Activated naive CD8-positive, alpha-beta T cell treated with anti-CD3 and anti-CD28 coated beads for 36 hours (primary cell): ENCODE measurements around the gene GK2. TPM values are rescaled to one million over a fixed set of nuclear protein-coding genes. Genes with fewer than 3 reads are reported as not detected.

Experiments
- DNase-seq: peaks from one replicate; pipeline ENCODE4 v3.0.0; 2021
- H3K27ac Mint-ChIP-seq: one replicate; pipeline ENCODE4 v1.8.0; 2022; ENCODE audit warnings: mild to moderate bottlenecking, moderate library complexity, mixed read lengths
- H3K27me3 Mint-ChIP-seq: one replicate; pipeline ENCODE4 v1.8.0; 2022; ENCODE audit warnings: mild to moderate bottlenecking, mixed read lengths
- H3K36me3 Mint-ChIP-seq: one replicate; pipeline ENCODE4 v1.8.0; 2021; ENCODE audit warnings: mild to moderate bottlenecking, mixed read lengths
- H3K4me1 Mint-ChIP-seq: one replicate; pipeline ENCODE4 v1.8.0; 2021; ENCODE audit warnings: mixed read lengths
- H3K4me3 Mint-ChIP-seq: one replicate; pipeline ENCODE4 v1.8.0; 2022; ENCODE audit warnings: mild to moderate bottlenecking, moderate library complexity, mixed read lengths
- H3K9me3 Mint-ChIP-seq: one replicate; pipeline ENCODE4 v1.8.0; 2022; ENCODE audit warnings: mixed read lengths
- total RNA-seq, 2 experiments: library from RNA; stranded (reverse); gene quantifications; one replicate each; pipeline ENCODE4 v1.2.3, GENCODE V29; 2021

The GK2 gene
- total RNA-seq, 2 experiments from 2014 or later: not detected

- Mint-ChIP-seq H3K4me3 (no peak overlapping the region), H3K27ac (no peak overlapping the region), H3K27me3 (peaks cover 8% of the 10 kb centered on the region), H3K36me3 (no peaks in the 10 kb centered on the region), H3K9me3 (no peaks in the 10 kb centered on the region), H3K4me1 (no peaks in the 10 kb centered on the region)
- DNase-seq: no peak
These were observed 4.7 kb downstream of the GK2 start for GRCh38 chr4:79403356-79403755.

- Mint-ChIP-seq H3K36me3 (no peaks in the 10 kb centered on the region), H3K4me1 (no peaks in the 10 kb centered on the region), H3K27me3 (peaks cover 8% of the 10 kb centered on the region), H3K9me3 (no peaks in the 10 kb centered on the region), H3K27ac (no peak overlapping the region), H3K4me3 (no peak overlapping the region)
- DNase-seq: no peak
These were observed 5.6 kb downstream of the GK2 start for GRCh38 chr4:79402332-79402851.

GRCh38 chr4:79399076-79399475, 9.0 kb downstream of the GK2 start:
- H3K27ac Mint-ChIP-seq: no peak overlapping the region
- no peaks in the 10 kb centered on the region for H3K4me1 Mint-ChIP-seq
- H3K4me3 Mint-ChIP-seq: no peak overlapping the region
- H3K36me3 Mint-ChIP-seq: no peaks in the 10 kb centered on the region
- H3K9me3 Mint-ChIP-seq: no peaks in the 10 kb centered on the region
- H3K27me3 Mint-ChIP-seq: no peaks in the 10 kb centered on the region
- no peak for DNase-seq

GRCh38 chr4:79397951-79398350, 10.1 kb downstream of the GK2 start:
- H3K27ac Mint-ChIP-seq: no peak overlapping the region
- no peaks in the 10 kb centered on the region for H3K27me3 Mint-ChIP-seq
- no peak for DNase-seq
- H3K4me1 Mint-ChIP-seq: no peaks in the 10 kb centered on the region
- H3K9me3 Mint-ChIP-seq: no peaks in the 10 kb centered on the region
- H3K36me3 Mint-ChIP-seq: no peaks in the 10 kb centered on the region
- H3K4me3 Mint-ChIP-seq: no peak overlapping the region

GRCh38 chr4:79396794-79397193, 11.2 kb downstream of the GK2 start:
- Mint-ChIP-seq H3K36me3 (no peaks in the 10 kb centered on the region), H3K27me3 (no peaks in the 10 kb centered on the region), H3K4me3 (no peak overlapping the region), H3K4me1 (no peaks in the 10 kb centered on the region), H3K9me3 (no peaks in the 10 kb centered on the region), H3K27ac (no peak overlapping the region)
- DNase-seq: no peak

GRCh38 chr4:79395841-79396240, 12.2 kb downstream of the GK2 start:
- H3K9me3 Mint-ChIP-seq: no peaks in the 10 kb centered on the region
- H3K4me3 Mint-ChIP-seq: no peak overlapping the region
- no peaks in the 10 kb centered on the region for H3K36me3 Mint-ChIP-seq
- no peaks in the 10 kb centered on the region for H3K4me1 Mint-ChIP-seq
- no peak for DNase-seq
- H3K27me3 Mint-ChIP-seq: no peaks in the 10 kb centered on the region
- no peak overlapping the region for H3K27ac Mint-ChIP-seq

- H3K4me1 Mint-ChIP-seq: no peaks in the 10 kb centered on the region
- H3K27me3 Mint-ChIP-seq: no peaks in the 10 kb centered on the region
- no peaks in the 10 kb centered on the region for H3K9me3 Mint-ChIP-seq
- H3K4me3 Mint-ChIP-seq: no peak overlapping the region
- no peak overlapping the region for H3K27ac Mint-ChIP-seq
- no peaks in the 10 kb centered on the region for H3K36me3 Mint-ChIP-seq
- no peak for DNase-seq
These were observed 17.1 kb downstream of the GK2 start for GRCh38 chr4:79390890-79391289.

GRCh38 chr4:79385641-79386040, 22.4 kb downstream of the GK2 start:
- Mint-ChIP-seq H3K4me3 (no peak overlapping the region), H3K4me1 (no peaks in the 10 kb centered on the region), H3K27ac (no peak overlapping the region), H3K36me3 (no peaks in the 10 kb centered on the region), H3K9me3 (no peaks in the 10 kb centered on the region), H3K27me3 (peaks cover 2% of the 10 kb centered on the region)
- DNase-seq: no peak

GRCh38 chr4:79381161-79381560, 26.9 kb downstream of the GK2 start:
- H3K4me1 Mint-ChIP-seq: no peaks in the 10 kb centered on the region
- no peaks in the 10 kb centered on the region for H3K9me3 Mint-ChIP-seq
- DNase-seq: no peak
- H3K27ac Mint-ChIP-seq: no peak overlapping the region
- H3K27me3 Mint-ChIP-seq: peaks cover 2% of the 10 kb centered on the region
- H3K4me3 Mint-ChIP-seq: no peak overlapping the region
- no peaks in the 10 kb centered on the region for H3K36me3 Mint-ChIP-seq

GRCh38 chr4:79370026-79370425, 38.0 kb downstream of the GK2 start:
- Mint-ChIP-seq H3K27ac (no peak overlapping the region), H3K9me3 (no peaks in the 10 kb centered on the region), H3K27me3 (peaks cover 3% of the 10 kb centered on the region), H3K4me1 (no peaks in the 10 kb centered on the region), H3K36me3 (no peaks in the 10 kb centered on the region), H3K4me3 (no peak overlapping the region)
- no peak for DNase-seq

- Mint-ChIP-seq H3K4me1 (no peaks in the 10 kb centered on the region), H3K4me3 (no peak overlapping the region), H3K27ac (no peak overlapping the region), H3K27me3 (peaks cover 3% of the 10 kb centered on the region), H3K9me3 (no peaks in the 10 kb centered on the region), H3K36me3 (no peaks in the 10 kb centered on the region)
- no peak for DNase-seq
These were observed 40.9 kb downstream of the GK2 start for GRCh38 chr4:79367096-79367495.

GRCh38 chr4:79366422-79366821, 41.6 kb downstream of the GK2 start:
- Mint-ChIP-seq H3K4me3 (no peak overlapping the region), H3K36me3 (no peaks in the 10 kb centered on the region), H3K9me3 (no peaks in the 10 kb centered on the region), H3K4me1 (no peaks in the 10 kb centered on the region), H3K27me3 (peaks cover 3% of the 10 kb centered on the region), H3K27ac (no peak overlapping the region)
- DNase-seq: no peak

- no peaks in the 10 kb centered on the region for H3K27me3 Mint-ChIP-seq
- DNase-seq: no peak
- H3K36me3 Mint-ChIP-seq: no peaks in the 10 kb centered on the region
- H3K4me1 Mint-ChIP-seq: no peaks in the 10 kb centered on the region
- no peak overlapping the region for H3K4me3 Mint-ChIP-seq
- no peaks in the 10 kb centered on the region for H3K9me3 Mint-ChIP-seq
- H3K27ac Mint-ChIP-seq: no peak overlapping the region
These were observed 44.0 kb downstream of the GK2 start for GRCh38 chr4:79364061-79364460.

- no peak overlapping the region for H3K4me3 Mint-ChIP-seq
- no peaks in the 10 kb centered on the region for H3K9me3 Mint-ChIP-seq
These were observed 45.4 kb downstream of the GK2 start for GRCh38 chr4:79362626-79363025.

GRCh38 chr4:79360006-79360405, 48.0 kb downstream of the GK2 start:
- H3K27me3 Mint-ChIP-seq: no peaks in the 10 kb centered on the region
- no peak overlapping the region for H3K27ac Mint-ChIP-seq
- no peaks in the 10 kb centered on the region for H3K36me3 Mint-ChIP-seq
- no peak for DNase-seq
- no peaks in the 10 kb centered on the region for H3K9me3 Mint-ChIP-seq
- H3K4me3 Mint-ChIP-seq: no peak overlapping the region
- H3K4me1 Mint-ChIP-seq: no peaks in the 10 kb centered on the region

More at GRCh38 chr4:79362626-79363025, 45.4 kb downstream of the GK2 start:
- Mint-ChIP-seq H3K4me1 (no peaks in the 10 kb centered on the region), H3K27me3 (no peaks in the 10 kb centered on the region), H3K27ac (no peak overlapping the region), H3K36me3 (no peaks in the 10 kb centered on the region)
- no peak for DNase-seq

GRCh38 chr4:79358438-79358837, 49.6 kb downstream of the GK2 start:
- Mint-ChIP-seq H3K4me1 (no peaks in the 10 kb centered on the region), H3K27me3 (no peaks in the 10 kb centered on the region), H3K9me3 (no peaks in the 10 kb centered on the region), H3K4me3 (no peak overlapping the region), H3K27ac (no peak overlapping the region), H3K36me3 (no peaks in the 10 kb centered on the region)
- DNase-seq: no peak

GRCh38 chr4:79357365-79357764, 50.7 kb downstream of the GK2 start:
- no peak for DNase-seq
- no peaks in the 10 kb centered on the region for H3K27me3 Mint-ChIP-seq
- H3K27ac Mint-ChIP-seq: no peak overlapping the region

More at GRCh38 chr4:79357365-79357764, 50.7 kb downstream of the GK2 start:
- H3K4me3 Mint-ChIP-seq: no peak overlapping the region
- no peaks in the 10 kb centered on the region for H3K9me3 Mint-ChIP-seq
- no peaks in the 10 kb centered on the region for H3K36me3 Mint-ChIP-seq
- H3K4me1 Mint-ChIP-seq: no peaks in the 10 kb centered on the region
